H1 (cell line): ENCODE measurements around the gene UBE2G2.

Source experiments
- ASH2L ChIP-seq: fragments of 200-600, 300-600 bp; sonication (generic); IDR thresholded peaks from one replicate; pipeline ENCODE4 v1.7.1; 2017; ENCODE audit warnings: low read length
- CTCF ChIP-seq, 3 experiments: IDR thresholded peaks; 1 replicate in 2 of 3; 2 replicates in 1 of 3; pipeline versions ENCODE4 v1.5.1 to v1.6.1; 2011; ENCODE audit warnings: low read length in 3 of 3, mild to moderate bottlenecking in 3 of 3, inconsistent platforms in 2 of 3, low read depth in 1 of 3, moderate library complexity in 1 of 3; ENCODE audit not compliant: insufficient read depth in 1 of 3; ENCODE audit errors: control extremely low read depth in 1 of 3
- EP300 ChIP-seq, 2 experiments: IDR thresholded peaks; 1 replicate in 1 of 2; 2 replicates in 1 of 2; pipeline ENCODE4 v1.6.1; 2011 to 2012; ENCODE audit warnings: low read depth in 2 of 2, low read length in 2 of 2, mild to moderate bottlenecking in 2 of 2, borderline replicate concordance in 1 of 2, inconsistent platforms in 1 of 2, moderate library complexity in 1 of 2
- EZH2 ChIP-seq: fragments of 200-600 bp; sonication (generic); IDR thresholded peaks from 2 replicates; pipeline ENCODE4 v1.7.1; 2012; ENCODE audit warnings: low read depth, mild to moderate bottlenecking, moderate library complexity, low read length, inconsistent platforms; ENCODE audit not compliant: severe bottlenecking
- FOSL1 ChIP-seq: IDR thresholded peaks from 2 replicates; pipeline ENCODE4 v1.6.1; 2011; ENCODE audit warnings: mild to moderate bottlenecking, low read depth, low read length, moderate library complexity; ENCODE audit not compliant: insufficient read depth
- JUND ChIP-seq: IDR thresholded peaks from 2 replicates; pipeline ENCODE4 v1.6.1; 2011; ENCODE audit warnings: mild to moderate bottlenecking, improper control_type of control experiment, low read length
- NRF1 ChIP-seq: IDR thresholded peaks from 2 replicates; pipeline ENCODE4 v1.6.1; 2011; ENCODE audit warnings: mild to moderate bottlenecking, low read depth, low read length, improper control_type of control experiment
- POLR2A ChIP-seq, 2 experiments: IDR thresholded peaks; 1 replicate in 1 of 2; 2 replicates in 1 of 2; pipeline ENCODE4 v1.6.1; 2011; ENCODE audit warnings: low read depth in 2 of 2, low read length in 2 of 2, mild to moderate bottlenecking in 2 of 2; ENCODE audit errors: control extremely low read depth in 1 of 2
- RAD21 ChIP-seq, 2 experiments: IDR thresholded peaks in 1 of 2; conservative IDR thresholded peaks in 1 of 2; 2 replicates each; pipeline ENCODE4 v1.6.1; 2011; ENCODE audit warnings: low read depth in 2 of 2, low read length in 2 of 2, improper control_type of control experiment in 1 of 2, inconsistent platforms in 1 of 2, mild to moderate bottlenecking in 1 of 2, moderate library complexity in 1 of 2
- SIX5 ChIP-seq: IDR thresholded peaks from 2 replicates; pipeline ENCODE4 v1.6.1; 2011; ENCODE audit warnings: mild to moderate bottlenecking, low read depth, low read length
- SP2 ChIP-seq: IDR thresholded peaks from 2 replicates; pipeline ENCODE4 v1.6.1; 2012; ENCODE audit warnings: mild to moderate bottlenecking, low read length, inconsistent platforms
- TEAD4 ChIP-seq: IDR thresholded peaks from 2 replicates; pipeline ENCODE4 v1.6.1; 2012; ENCODE audit warnings: low read depth, low read length, inconsistent platforms, mixed read lengths

GRCh38 chr21:44748621-44749020 lies 53.0 kb downstream of the UBE2G2 start:
- TF ChIP-seq CTCF (IDR thresholded peaks at IDR 0.05; ENCODE audit: control extremely low read depth in 1 of 3, insufficient read depth in 1 of 3, low read depth in 1 of 3, low read length in 3 of 3) (no peak), SIX5 (no peak), EP300 (IDR thresholded peaks at IDR 0.05; ENCODE audit: borderline replicate concordance in 1 of 2, low read depth in 2 of 2, low read length in 2 of 2) (no peak), RAD21 (IDR thresholded peaks at IDR 0.05 in 1 of 2, conservative IDR thresholded peaks at IDR 0.05 in 1 of 2; ENCODE audit: low read depth in 2 of 2, low read length in 2 of 2) (peak in 1 of 2 experiments; percentile 12; a peak in 1 of 4 replicates), POLR2A (IDR thresholded peaks at IDR 0.05; ENCODE audit: control extremely low read depth in 1 of 2, low read depth in 2 of 2, low read length in 2 of 2) (no peak), ASH2L (no peak), JUND (no peak), EZH2 (no peak), TEAD4 (no peak), NRF1 (no peak), SP2 (no peak), FOSL1 (no peak)
